K562 (cell line): ENCODE data around the gene COPS6. TPM values are rescaled to one million over a fixed set of nuclear protein-coding genes. Genes with fewer than 3 reads are reported as not detected.
A peak's percentile ranks its signal among the peaks of the same experiment; 100 is the strongest.

ENCODE experiments used
- ATAC-seq: fragments of 200-7000 bp; cut with Tn5 transposase; 3 replicates; pipeline ENCODE4 v1.9.1; 2020; ENCODE audit warnings: moderate library complexity
- BruUV-seq: library from RNA; stranded (reverse); fragments of 400-500 nt; replicated peaks from 2 replicates; lab custom pipeline; 2021; lab: Mats Ljungman, UMichigan
- CTCF ChIA-PET: fragments of 300-600 bp; formaldehyde crosslinking; extraction: SDS; loops from one replicate; lab custom pipeline; 2021; ENCODE audit warnings: low intra/inter-chr PET ratio; lab: Yijun Ruan, JAX
- POLR2A ChIA-PET: fragments of 300-600, 350-650 bp; sonication (Branson Sonifier 250); formaldehyde crosslinking; extraction: SDS; loops from one replicate; lab custom pipeline; 2021; ENCODE audit warnings: antibody characterized with exemption, inconsistent platforms; lab: Yijun Ruan, JAX
- DNase-seq, 4 experiments: peaks; one replicate each; pipeline versions ENCODE4 v3.0.0 to v3.0.0-alpha.2; 2011 to 2018; ENCODE audit warnings: low spot score in 3 of 4, mixed read lengths in 3 of 4; ENCODE audit errors: extremely low read depth in 1 of 4
- FAIRE-seq: peaks from 2 replicates; lab custom pipeline; 2011; peaks lifted over from hg19 to GRCh38; lab: Jason Lieb, UNC
- H2AFZ ChIP-seq: 2 replicates; pipeline ENCODE4 v1.6.0; 2011; ENCODE audit warnings: low read depth, low read length, control low read depth, inconsistent platforms
- H3K27ac ChIP-seq: fragments of 200-600 bp; 3 replicates; pipeline ENCODE4 v1.8.0; 2011; ENCODE audit warnings: low read depth, mild to moderate bottlenecking, control low read depth, inconsistent platforms, low read length, moderate library complexity, mixed read lengths; ENCODE audit errors: extremely low read depth
- H3K27me3 ChIP-seq, 2 experiments: fragments of 300-600 bp in 1 of 2; 2 replicates in 1 of 2; 3 replicates in 1 of 2; pipeline versions ENCODE4 v1.6.0 to v1.8.0; 2011; ENCODE audit warnings: inconsistent platforms in 2 of 2, low read length in 2 of 2, mild to moderate bottlenecking in 1 of 2, mixed read lengths in 1 of 2, moderate library complexity in 1 of 2; ENCODE audit not compliant: control insufficient read depth in 2 of 2, insufficient read depth in 2 of 2
- H3K36me3 ChIP-seq: fragments of 300-600 bp; 3 replicates; pipeline ENCODE4 v1.8.0; 2011; ENCODE audit warnings: mild to moderate bottlenecking, low read length, inconsistent platforms; ENCODE audit not compliant: control insufficient read depth, insufficient read depth
- H3K4me1 ChIP-seq, 2 experiments: fragments of 200-600 bp in 1 of 2; replicated peaks in 1 of 2; 2 replicates in 1 of 2; 3 replicates in 1 of 2; pipeline versions ENCODE4 v1.5.1 to v1.8.0; 2011; ENCODE audit warnings: inconsistent platforms in 2 of 2, low read length in 2 of 2, mild to moderate bottlenecking in 1 of 2, mixed read lengths in 1 of 2, moderate library complexity in 1 of 2; ENCODE audit not compliant: control insufficient read depth in 2 of 2, insufficient read depth in 2 of 2
- H3K4me2 ChIP-seq: 2 replicates; pipeline ENCODE4 v1.6.1; 2011; ENCODE audit warnings: low read length, control low read depth, inconsistent platforms, mixed read lengths; ENCODE audit not compliant: insufficient read depth
- H3K4me3 ChIP-seq: fragments of 200-600 bp; sonication (generic), shearing (Covaris generic); 2 replicates; pipeline ENCODE4 v1.5.1; 2016; ENCODE audit warnings: control low read depth, inconsistent platforms
- H3K79me2 ChIP-seq: fragments of 200-600 bp; 3 replicates; pipeline ENCODE4 v1.8.0; 2011; ENCODE audit warnings: low read length, inconsistent platforms; ENCODE audit not compliant: control insufficient read depth, insufficient read depth
- H3K9ac ChIP-seq, 2 experiments: 2 replicates each; pipeline versions ENCODE4 v1.6.0 to v1.6.1; 2011; ENCODE audit warnings: low read depth in 2 of 2, low read length in 2 of 2, control low read depth in 1 of 2, inconsistent platforms in 1 of 2, mild to moderate bottlenecking in 1 of 2, mixed read lengths in 1 of 2; ENCODE audit not compliant: insufficient read depth in 1 of 2
- H3K9me1 ChIP-seq: one replicate; pipeline ENCODE4 v1.6.0; 2011; ENCODE audit warnings: inconsistent platforms, mild to moderate bottlenecking, low read length, moderate library complexity; ENCODE audit not compliant: control insufficient read depth, insufficient read depth
- H3K9me3 ChIP-seq: replicated peaks from 2 replicates; pipeline ENCODE4 v1.5.1; 2011; ENCODE audit warnings: low read depth, low read length, inconsistent platforms; ENCODE audit not compliant: control insufficient read depth, insufficient read depth
- H4K20me1 ChIP-seq: replicated peaks from 2 replicates; pipeline ENCODE4 v1.6.1; 2011; ENCODE audit warnings: low read length, inconsistent platforms, mixed read lengths; ENCODE audit not compliant: control insufficient read depth, insufficient read depth
- AFF1 ChIP-seq, 2 experiments: fragments of 450-650 bp; IDR thresholded peaks; 2 replicates each; pipeline ENCODE4 v1.6.1; 2018; ENCODE audit warnings: mild to moderate bottlenecking in 2 of 2, low read depth in 1 of 2; ENCODE audit not compliant: partially characterized antibody in 2 of 2
- BCOR ChIP-seq: fragments of 450-650 bp; IDR thresholded peaks from 2 replicates; pipeline ENCODE4 v1.6.1; 2016
- CREB3L1 ChIP-seq: fragments of 450-650 bp; IDR thresholded peaks from 2 replicates; pipeline ENCODE4 v1.6.1; 2014; ENCODE audit warnings: low read depth, mild to moderate bottlenecking, moderate library complexity, borderline replicate concordance
- DDX20 ChIP-seq: fragments of 450-650 bp; IDR thresholded peaks from 2 replicates; pipeline ENCODE4 v1.6.1; 2016; ENCODE audit warnings: missing genetic modification characterization, low read depth, mild to moderate bottlenecking, missing compliant biosample characterization, moderate library complexity
- HNRNPUL1 ChIP-seq: fragments of 200-400 bp; formaldehyde crosslinking; IDR thresholded peaks from 2 replicates; pipeline ENCODE4 v1.6.1; 2017; ENCODE audit warnings: low read length
- PCBP2 ChIP-seq: fragments of 200-400 bp; formaldehyde crosslinking; IDR thresholded peaks from 2 replicates; pipeline ENCODE4 v1.6.1; 2018; ENCODE audit warnings: low read length, low read depth, mild to moderate bottlenecking, moderate library complexity; ENCODE audit not compliant: poor library complexity, severe bottlenecking
- TEAD4 ChIP-seq, 2 experiments: sonication (generic) in 1 of 2; formaldehyde crosslinking in 1 of 2; IDR thresholded peaks; 2 replicates each; pipeline versions ENCODE4 v1.6.1 to v1.8.0; 2012 to 2022; ENCODE audit warnings: borderline replicate concordance in 1 of 2, inconsistent platforms in 1 of 2, low read length in 1 of 2, mild to moderate bottlenecking in 1 of 2, missing genetic modification reagents in 1 of 2
- ZNF655 ChIP-seq: fragments of 250-450 bp; sonication (Bioruptor Pico); IDR thresholded peaks from 2 replicates; pipeline ENCODE4 v1.5.0; 2021
- ZNF79 ChIP-seq: fragments of 250-450 bp; sonication (Bioruptor Pico); IDR thresholded peaks from 2 replicates; pipeline ENCODE4 v1.4.0; 2020; ENCODE audit warnings: low read depth, mild to moderate bottlenecking, moderate library complexity
- WGBS: fragments of 100-300 bp; shearing (Covaris generic); methylation state at CpG from one replicate; pipeline ENCODE4 v1.1.6; 2016; ENCODE audit warnings: low coverage, mixed read lengths; ENCODE audit not compliant: insufficient coverage; ENCODE audit errors: missing lambda C conversion rate; 5-methylcytosine and 5-hydroxymethylcytosine counted together
- in situ Hi-C: fragments of 300-500 bp; cut with MboI; formaldehyde crosslinking; loops from 4 replicates; pipeline ENCODE4 v1.15.0; 2018; ENCODE audit warnings: inconsistent platforms, mixed read lengths
- intact Hi-C: fragments of 100-400 bp; cut with micrococcal nuclease; formaldehyde crosslinking; loops from 2 replicates; pipeline ENCODE4 v1.14.2; 2022
- polyA plus RNA-seq, 8 experiments: library from polyadenylated mRNA; depleted of rRNA in 4 of 8; stranded (reverse) in 5 of 8; unstranded in 3 of 8; fragments of >200 nt; fragmentation: Nextera tagmentation in 2 of 8; fragmentation: Illumina TruSeq in 1 of 8; extraction: Ambion mirVana in 2 of 8; extraction: Trizol in 1 of 8; gene quantifications; 2 replicates each; pipeline versions ENCODE4 v1.2.1 to v1.2.3, GENCODE V29; 2011 to 2014; ENCODE audit warnings: inconsistent platforms in 1 of 8, missing spikeins in 1 of 8
- total RNA-seq, 7 experiments: library from RNA; depleted of rRNA in 6 of 7; stranded (reverse); fragments of >200 nt in 6 of 7; fragmentation: Illumina TruSeq in 2 of 7; extraction: Trizol in 2 of 7; gene quantifications; 2 replicates each; pipeline versions ENCODE4 v1.2.1 to v1.2.3, GENCODE V29; 2011 to 2021; ENCODE audit warnings: low replicate concordance in 1 of 7

COPS6 gene
- total and polyA plus RNA-seq, 9 of the 15 experiments (the other 6 are each of a cell fraction or from before 2014, with no cell fraction given) = 63.0 to 331 (median 168) TPM

GRCh38 chr7:100119072-100119969 lies 30.6 kb downstream of the COPS6 start, which contains the start of the genes CNPY4 and TAF6 (continued):
- TF ChIP-seq ZNF655 = no peak
- TF ChIP-seq BCOR = no peak

- Histone ChIP-seq H3K4me3 (peak overlapping the region; percentile 72), H3K9ac (peak overlapping the region; percentile 86 to 88), H2AFZ (peak overlapping the region; percentile 95), H3K4me1 (peaks cover 30 to 48% of the 10 kb centered on the region in 2 experiments), H3K9me3 (no peaks in the 10 kb centered on the region), H3K79me2 (peaks cover 22% of the 10 kb centered on the region), H4K20me1 (0 out of 2 replicates have a peak, but pooled peaks cover 4% of the 10 kb centered on the region), H3K27ac (peak overlapping the region; percentile 88), H3K36me3 (peaks cover 1% of the 10 kb centered on the region; the same call in 1 of the 3 replicates), H3K9me1 (no peaks in the 10 kb centered on the region), H3K4me2 (peak overlapping the region; percentile 99), H3K27me3 (no peaks in the 10 kb centered on the region)
- ChIA-PET CTCF (no interaction called here), POLR2A (interaction anchor here (0.7 to 1.7 kb wide), 5 partner anchors 11 to 99 kb away, joined by 3 to 15 read pairs (median 3); partner anchors contain the start of genes AP4M1 and MCM7)
- WGBS = 15% methylated on average over 19 of the region's 19 CpGs
- TSS peak; percentile 85 for BruUV-seq
- DNase-seq = peak; percentile 59 to 77 (median 66)
- peak; percentile 68 for ATAC-seq
- FAIRE-seq = peak; percentile 29
- intact Hi-C loops = loop anchor here (1.0 to 2.0 kb wide), 2 partner anchors 19 to 38 kb away; partner anchors contain the start of genes AP4M1 and MCM7
- in situ Hi-C loops = loop anchor here (10.0 kb wide), 1 partner anchor 1715 kb away; no protein-coding TSS in a partner anchor
- TF ChIP-seq ZNF79 (CRISPR knock-in tag) (no peak), AFF1 (IDR thresholded peaks at IDR 0.05; ENCODE audit: low read depth in 1 of 2, partially characterized antibody in 2 of 2) (no peak), HNRNPUL1 (no peak), CREB3L1 (0 out of 2 replicates have a peak, but pooled peaks have one; percentile 32), DDX20 (tag) (no peak), PCBP2 (no peak), TEAD4 (IDR thresholded peaks at IDR 0.05; ENCODE audit: low read length) (no peak), TEAD4 (CRISPR knock-in tag; IDR thresholded peaks at IDR 0.05; ENCODE audit: borderline replicate concordance) (no peak)
Observed at GRCh38 chr7:100119970-100120732, 31.4 kb downstream of the COPS6 start.
